ENCODE measurements around the gene CACTIN.

- TF ChIP-seq CTCF (IDR thresholded peaks at IDR 0.05; ENCODE audit: insufficient read depth, low read depth, low read length): no peak
- TF ChIP-seq EZH2 (IDR thresholded peaks at IDR 0.05; ENCODE audit: insufficient read depth, low read length): no peak
Measured at GRCh38 chr19:3668331-3669081, 41.9 kb upstream of the CACTIN start.

Data from astrocyte (in vitro differentiated cells and primary cell).